ENCODE data around the gene ATP11A.

The ATP11A gene

GRCh38 chr13:112926003-112926402 lies 236.2 kb downstream of the ATP11A start:
- no peak for TF ChIP-seq GATA3 (IDR thresholded peaks at IDR 0.05; ENCODE audit: low read depth, low read length)
- no peak for TF ChIP-seq GATA2 (IDR thresholded peaks at IDR 0.05; ENCODE audit: low read depth, low read length)

GRCh38 chr13:112926993-112927392 lies 237.2 kb downstream of the ATP11A start:
- no peak for TF ChIP-seq GATA2 (IDR thresholded peaks at IDR 0.05; ENCODE audit: low read depth, low read length)
- no peak for TF ChIP-seq GATA3 (IDR thresholded peaks at IDR 0.05; ENCODE audit: low read depth, low read length)

GRCh38 chr13:112928020-112928971 lies 238.5 kb downstream of the ATP11A start:
- peak; percentile 52 for TF ChIP-seq GATA3 (IDR thresholded peaks at IDR 0.05; ENCODE audit: low read depth, low read length)
- TF ChIP-seq GATA2 (IDR thresholded peaks at IDR 0.05; ENCODE audit: low read depth, low read length): peak; percentile 65

GRCh38 chr13:112928972-112929782 lies 239.3 kb downstream of the ATP11A start:
- TF ChIP-seq GATA3 (IDR thresholded peaks at IDR 0.05; ENCODE audit: low read depth, low read length): no peak
- peak; percentile 81 for TF ChIP-seq GATA2 (IDR thresholded peaks at IDR 0.05; ENCODE audit: low read depth, low read length)

- TF ChIP-seq GATA3 (IDR thresholded peaks at IDR 0.05; ENCODE audit: low read depth, low read length) (no peak), GATA2 (IDR thresholded peaks at IDR 0.05; ENCODE audit: low read depth, low read length) (no peak)
Measured at GRCh38 chr13:112929783-112930055, 239.9 kb downstream of the ATP11A start.

GRCh38 chr13:112930192-112930591 lies 240.4 kb downstream of the ATP11A start:
- TF ChIP-seq GATA3 (IDR thresholded peaks at IDR 0.05; ENCODE audit: low read depth, low read length): no peak
- no peak for TF ChIP-seq GATA2 (IDR thresholded peaks at IDR 0.05; ENCODE audit: low read depth, low read length)

- no peak for TF ChIP-seq GATA2 (IDR thresholded peaks at IDR 0.05; ENCODE audit: low read depth, low read length)
- TF ChIP-seq GATA3 (IDR thresholded peaks at IDR 0.05; ENCODE audit: low read depth, low read length): no peak
Measured at GRCh38 chr13:112931028-112931934, 241.4 kb downstream of the ATP11A start.

GRCh38 chr13:112932971-112933370 lies 243.1 kb downstream of the ATP11A start:
- TF ChIP-seq GATA3 (IDR thresholded peaks at IDR 0.05; ENCODE audit: low read depth, low read length): no peak
- TF ChIP-seq GATA2 (IDR thresholded peaks at IDR 0.05; ENCODE audit: low read depth, low read length): no peak

- TF ChIP-seq GATA2 (IDR thresholded peaks at IDR 0.05; ENCODE audit: low read depth, low read length) (no peak), GATA3 (IDR thresholded peaks at IDR 0.05; ENCODE audit: low read depth, low read length) (no peak)
Measured at GRCh38 chr13:112933649-112934048, 243.8 kb downstream of the ATP11A start.

- TF ChIP-seq GATA2 (IDR thresholded peaks at IDR 0.05; ENCODE audit: low read depth, low read length) (no peak), GATA3 (IDR thresholded peaks at IDR 0.05; ENCODE audit: low read depth, low read length) (no peak)
Measured at GRCh38 chr13:112934078-112934477, 244.2 kb downstream of the ATP11A start.
